SK-N-MC (cell line): ENCODE results near the gene MPG.
"Not testable (repeated sequence)": the region's sequence is repeated elsewhere in the genome, so short reads cannot be mapped to it uniquely, and the experiment has no call there.

Experiments used
- EZH2 ChIP-seq: fragments of 200-600 bp; sonication (generic); IDR thresholded peaks from one replicate; pipeline ENCODE4 v1.6.1; 2017; ENCODE audit warnings: antibody characterized with exemption
- FOXP2 ChIP-seq: optimal IDR thresholded peaks from 2 replicates; pipeline ENCODE3; 2011; ENCODE audit warnings: mild to moderate bottlenecking, moderate library complexity; ENCODE audit not compliant: insufficient read depth; ENCODE audit errors: extremely low read length, control extremely low read depth
- POLR2AphosphoS5 ChIP-seq: IDR thresholded peaks from 2 replicates; pipeline ENCODE4 v1.6.1; 2012; ENCODE audit warnings: mild to moderate bottlenecking, low read depth, low read length, borderline replicate concordance

DNA sequence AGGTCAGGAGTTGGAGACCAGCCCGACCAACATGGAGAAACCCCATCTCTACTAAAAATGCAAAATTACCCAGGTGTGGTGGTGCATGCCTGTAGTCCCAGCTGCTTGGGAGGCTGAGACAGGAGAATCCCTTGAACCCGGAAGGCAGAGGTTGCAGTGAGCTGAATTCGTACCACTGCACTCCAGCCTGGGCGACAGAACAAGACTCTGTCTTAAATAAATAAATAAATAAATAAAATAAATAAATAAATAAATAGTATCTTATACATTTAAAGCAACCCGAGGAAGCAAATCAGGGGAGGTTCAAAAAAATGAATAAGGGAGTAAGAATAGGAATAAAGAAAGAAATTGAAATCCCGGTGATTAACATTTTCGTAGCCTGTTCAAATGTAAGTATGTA lies 31.5 kb upstream of the MPG start:
- TF ChIP-seq POLR2AphosphoS5, EZH2, FOXP2: not testable (repeated sequence)
